Stimulated activated CD4-positive, alpha-beta T cell treated with anti-CD3 and anti-CD28 coated beads, TNF-alpha, amount 100 ng/mL, for 4 hours (primary cell): ENCODE measurements around the gene GOLPH3L.
"Not testable (repeated sequence)": the region's sequence is repeated elsewhere in the genome, so short reads cannot be mapped to it uniquely, and the experiment has no call there.

Experiments
- DNase-seq, 3 experiments: peaks; one replicate each; pipeline ENCODE4 v3.0.0-alpha.2; 2020; ENCODE audit warnings: low read depth in 3 of 3

GOLPH3L gene

GRCh38 chr1:150657064-150657463 lies 39.9 kb downstream of the GOLPH3L start:
- not testable (repeated sequence) for DNase-seq

- not testable (repeated sequence) for DNase-seq
These were observed 42.3 kb downstream of the GOLPH3L start for GRCh38 chr1:150654635-150655034.

- DNase-seq: no peak
These were observed 46.8 kb downstream of the GOLPH3L start for GRCh38 chr1:150650193-150650592.

- no peak for DNase-seq
These were observed 47.4 kb downstream of the GOLPH3L start for GRCh38 chr1:150649441-150650075.

GRCh38 chr1:150642296-150642695 lies 54.7 kb downstream of the GOLPH3L start:
- DNase-seq: no peak

GRCh38 chr1:150641126-150641815 lies 55.7 kb downstream of the GOLPH3L start:
- not testable (repeated sequence) for DNase-seq

- DNase-seq: not testable (repeated sequence)
These were observed 58.5 kb downstream of the GOLPH3L start for GRCh38 chr1:150638430-150638829.

- DNase-seq: not testable (repeated sequence)
These were observed 61.9 kb downstream of the GOLPH3L start for GRCh38 chr1:150634839-150635622.

- DNase-seq: peak; percentile 88 to 90 (median 90)
These were observed 67.6 kb downstream of the GOLPH3L start, which contains the start of gene ENSA for GRCh38 chr1:150629115-150629928. Gene ENSA (minus strand): TSS chr1:150629612. CDS start chr1:150629470, 142 bp downstream.

- no peak for DNase-seq
These were observed 68.2 kb downstream of the GOLPH3L start for GRCh38 chr1:150628766-150629114.

GRCh38 chr1:150627826-150628410 lies 69.0 kb downstream of the GOLPH3L start:
- DNase-seq: no peak

GRCh38 chr1:150626150-150626549 lies 70.8 kb downstream of the GOLPH3L start:
- no peak for DNase-seq

- DNase-seq: not testable (repeated sequence)
These were observed 72.4 kb downstream of the GOLPH3L start for GRCh38 chr1:150624546-150624945.

- not testable (repeated sequence) for DNase-seq
These were observed 72.8 kb downstream of the GOLPH3L start for GRCh38 chr1:150624134-150624533.

GRCh38 chr1:150622303-150622975 lies 74.5 kb downstream of the GOLPH3L start:
- DNase-seq: no peak

- DNase-seq: peak in 2 of 3 experiments; percentile 33 to 48
These were observed 75.3 kb downstream of the GOLPH3L start for GRCh38 chr1:150621497-150622302.

GRCh38 chr1:150620919-150621318 lies 76.0 kb downstream of the GOLPH3L start:
- no peak for DNase-seq

GRCh38 chr1:150619576-150620509 lies 77.1 kb downstream of the GOLPH3L start:
- no peak for DNase-seq
